Subcutaneous abdominal adipose tissue (tissue), 5 donors: ENCODE results near the gene EYA2.
"Not testable (repeated sequence)": the region's sequence is repeated elsewhere in the genome, so short reads cannot be mapped to it uniquely, and the experiment has no call there.

Source experiments
- H3K27ac ChIP-seq: one replicate; pipeline ENCODE4 v1.7.0; 2013; ENCODE audit warnings: low read depth, mild to moderate bottlenecking, inconsistent platforms, low read length, moderate library complexity
- H3K27me3 ChIP-seq, 5 donors: one replicate each; pipeline ENCODE4 v1.7.0; 2013; ENCODE audit warnings: low read length in 5 of 5, inconsistent platforms in 1 of 5; ENCODE audit not compliant: control insufficient read depth in 5 of 5, insufficient read depth in 4 of 5
- H3K36me3 ChIP-seq, 5 donors: one replicate each; pipeline ENCODE4 v1.7.0; 2013; ENCODE audit warnings: low read length in 5 of 5; ENCODE audit not compliant: control insufficient read depth in 5 of 5, insufficient read depth in 5 of 5
- H3K4me1 ChIP-seq, 5 donors: one replicate each; pipeline ENCODE4 v1.7.0; 2013; ENCODE audit warnings: low read length in 5 of 5, mild to moderate bottlenecking in 3 of 5, moderate library complexity in 1 of 5; ENCODE audit not compliant: control insufficient read depth in 5 of 5, insufficient read depth in 5 of 5
- H3K4me3 ChIP-seq, 5 donors: one replicate each; pipeline ENCODE4 v1.7.0; 2013; ENCODE audit warnings: low read length in 5 of 5, low read depth in 1 of 5
- H3K9ac ChIP-seq, 5 donors: one replicate each; pipeline ENCODE4 v1.7.0; 2013; ENCODE audit warnings: low read length in 5 of 5, mild to moderate bottlenecking in 4 of 5, moderate library complexity in 3 of 5
- H3K9me3 ChIP-seq, 5 donors: one replicate each; pipeline ENCODE4 v1.7.0; 2013; ENCODE audit warnings: low read length in 5 of 5; ENCODE audit not compliant: control insufficient read depth in 5 of 5
- donor health status: healthy.
- donor health status: healthy.
- donor health status: healthy.
- donor health status: healthy.
- donor health status: healthy.

The EYA2 gene

GRCh38 chr20:47191956-47192355, 297.3 kb downstream of the EYA2 start:
- Histone ChIP-seq H3K27ac (no peak overlapping the region), H3K36me3 (peaks cover 0 to 21% (median 0%) of the 10 kb centered on the region in 5 donors), H3K4me3 (no peak overlapping the region), H3K27me3 (peaks cover 0 to 4% (median 0%) of the 10 kb centered on the region in 5 donors), H3K9ac (no peak overlapping the region), H3K4me1 (peaks cover 0 to 14% (median 6%) of the 10 kb centered on the region in 5 donors), H3K9me3 (peaks cover 0 to 4% (median 0%) of the 10 kb centered on the region in 5 donors)

DNA sequence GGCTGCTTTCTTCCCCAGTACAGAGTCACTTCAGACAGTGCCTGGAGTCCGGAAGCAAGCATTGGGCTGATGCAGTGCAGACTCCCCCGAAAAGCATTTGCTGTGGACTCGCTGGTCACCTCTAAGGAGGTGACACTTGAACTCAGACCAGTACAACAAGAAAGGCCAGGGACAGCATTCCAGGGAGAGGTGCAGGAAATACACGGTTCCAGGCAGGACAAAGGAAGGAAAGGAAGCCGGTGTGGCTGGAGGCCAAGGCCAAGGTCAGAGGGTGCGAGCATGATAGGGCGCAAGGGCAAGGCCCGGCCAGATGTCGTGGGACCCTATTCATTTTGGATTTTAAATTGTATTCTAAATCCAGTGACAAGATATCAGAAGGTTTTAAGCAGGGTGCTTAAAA, 300.9 kb downstream of the EYA2 start:
- no peaks in the 10 kb centered on the region for H3K27me3 ChIP-seq
- no peak overlapping the region for H3K4me3 ChIP-seq
- H3K27ac ChIP-seq: no peak overlapping the region
- peaks cover 0 to 14% (median 6%) of the 10 kb centered on the region in 5 donors for H3K4me1 ChIP-seq
- H3K9me3 ChIP-seq: peaks cover 0 to 4% (median 0%) of the 10 kb centered on the region in 5 donors
- H3K36me3 ChIP-seq: no peaks in the 10 kb centered on the region
- no peak overlapping the region for H3K9ac ChIP-seq

GRCh38 chr20:47196091-47197081, 301.7 kb downstream of the EYA2 start:
- no peaks in the 10 kb centered on the region for H3K27me3 ChIP-seq
- no peak overlapping the region for H3K9ac ChIP-seq
- peaks cover 0 to 2% (median 0%) of the 10 kb centered on the region in 5 donors for H3K9me3 ChIP-seq
- peaks cover 0 to 14% (median 6%) of the 10 kb centered on the region in 5 donors for H3K4me1 ChIP-seq
- no peak overlapping the region for H3K27ac ChIP-seq
- no peaks in the 10 kb centered on the region for H3K36me3 ChIP-seq
- H3K4me3 ChIP-seq: no peak overlapping the region

DNA sequence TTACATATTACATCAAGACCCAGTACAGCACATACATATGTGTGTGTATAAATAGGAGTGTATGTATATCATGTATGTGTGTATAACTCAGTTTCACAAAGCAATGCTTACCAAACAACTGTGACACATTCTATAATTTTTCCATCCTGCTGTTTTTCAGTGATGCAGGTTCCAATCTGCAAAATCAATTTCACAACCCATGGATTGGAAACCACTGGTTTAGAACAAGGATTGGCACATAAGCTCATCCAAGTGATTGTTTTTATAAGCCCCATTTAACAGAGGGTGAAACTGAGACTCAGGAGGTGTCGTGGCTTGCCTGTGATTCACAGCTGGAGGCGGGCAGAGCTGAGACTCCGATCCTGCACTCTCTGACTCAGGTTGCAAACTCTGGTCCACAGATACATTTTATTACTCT, 303.6 kb downstream of the EYA2 start:
- Histone ChIP-seq H3K27ac (no peak overlapping the region), H3K9ac (no peak overlapping the region)

DNA sequence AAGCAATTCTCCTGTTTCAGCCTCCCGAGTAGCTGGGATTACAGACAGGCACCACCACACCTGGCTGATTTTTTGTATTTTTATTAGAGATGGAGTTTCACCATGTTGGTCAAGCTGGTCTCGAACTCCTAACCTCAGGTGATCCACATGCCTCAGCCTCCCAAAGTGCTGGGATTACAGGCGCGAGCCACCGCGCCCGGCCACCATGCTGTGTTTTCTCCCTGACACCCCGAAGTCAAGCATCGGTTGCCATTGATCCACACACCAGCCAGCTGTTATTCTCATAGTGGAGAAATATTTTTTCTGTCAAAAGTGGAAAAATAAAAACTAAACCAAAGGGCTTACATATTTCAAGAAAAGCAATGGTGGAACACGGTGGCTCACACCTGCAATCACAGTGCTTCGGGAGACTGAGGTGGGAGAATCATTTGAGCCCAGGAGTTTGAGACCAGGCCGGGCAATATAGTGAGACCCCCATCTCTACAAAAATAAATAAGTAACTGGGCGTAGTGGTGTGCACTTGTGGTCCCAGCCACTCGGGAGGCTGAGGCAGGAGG, 304.4 kb downstream of the EYA2 start:
- Histone ChIP-seq H3K4me1 (peaks cover 0 to 14% (median 6%) of the 10 kb centered on the region in 5 donors), H3K27me3 (no peaks in the 10 kb centered on the region), H3K27ac (no peak overlapping the region), H3K36me3 (no peaks in the 10 kb centered on the region), H3K9ac (no peak overlapping the region), H3K9me3 (no peaks in the 10 kb centered on the region), H3K4me3 (no peak overlapping the region)

More for the DNA sequence above, 303.6 kb downstream of the EYA2 start:
- H3K27me3 ChIP-seq: no peaks in the 10 kb centered on the region
- no peak overlapping the region for H3K4me3 ChIP-seq
- peaks cover 0 to 14% (median 6%) of the 10 kb centered on the region in 5 donors for H3K4me1 ChIP-seq
- no peaks in the 10 kb centered on the region for H3K36me3 ChIP-seq
- H3K9me3 ChIP-seq: no peaks in the 10 kb centered on the region

DNA sequence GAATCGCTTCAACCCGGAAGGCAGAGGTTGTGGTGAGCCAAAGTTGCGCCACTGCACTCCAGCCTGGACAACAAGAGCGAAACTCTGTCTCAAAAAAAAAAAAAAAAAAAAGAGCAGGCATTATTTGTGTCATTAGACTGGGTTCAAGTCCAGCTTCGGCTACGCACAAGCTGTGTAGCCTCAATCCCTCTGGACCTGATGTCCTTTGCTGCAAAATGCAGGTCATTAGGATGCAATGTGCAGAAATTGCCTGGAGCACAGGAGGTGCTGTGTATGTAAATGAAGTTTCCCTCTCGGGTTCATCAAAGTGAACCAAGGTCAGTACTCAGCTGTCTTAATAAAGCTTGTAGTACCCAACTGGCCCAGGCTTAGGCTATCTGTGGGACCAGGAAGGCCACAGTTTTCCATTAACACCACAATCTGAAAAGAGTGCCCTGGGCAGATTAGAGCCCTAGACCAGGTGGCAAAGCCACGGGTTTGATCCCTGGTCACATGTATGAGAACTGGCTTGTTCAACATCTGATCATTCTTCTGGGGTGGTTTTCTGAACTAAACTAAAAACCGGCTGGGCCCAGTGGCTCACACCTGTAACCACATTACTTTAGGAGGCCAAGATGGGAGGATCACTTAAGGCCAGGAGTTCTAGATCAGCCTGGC, 306.6 kb downstream of the EYA2 start:
- no peak overlapping the region for H3K4me3 ChIP-seq
- H3K27ac ChIP-seq: no peak overlapping the region
- H3K4me1 ChIP-seq: peaks cover 0 to 9% (median 6%) of the 10 kb centered on the region in 5 donors
- H3K9ac ChIP-seq: no peak overlapping the region
- no peaks in the 10 kb centered on the region for H3K36me3 ChIP-seq
- no peaks in the 10 kb centered on the region for H3K9me3 ChIP-seq
- H3K27me3 ChIP-seq: no peaks in the 10 kb centered on the region

DNA sequence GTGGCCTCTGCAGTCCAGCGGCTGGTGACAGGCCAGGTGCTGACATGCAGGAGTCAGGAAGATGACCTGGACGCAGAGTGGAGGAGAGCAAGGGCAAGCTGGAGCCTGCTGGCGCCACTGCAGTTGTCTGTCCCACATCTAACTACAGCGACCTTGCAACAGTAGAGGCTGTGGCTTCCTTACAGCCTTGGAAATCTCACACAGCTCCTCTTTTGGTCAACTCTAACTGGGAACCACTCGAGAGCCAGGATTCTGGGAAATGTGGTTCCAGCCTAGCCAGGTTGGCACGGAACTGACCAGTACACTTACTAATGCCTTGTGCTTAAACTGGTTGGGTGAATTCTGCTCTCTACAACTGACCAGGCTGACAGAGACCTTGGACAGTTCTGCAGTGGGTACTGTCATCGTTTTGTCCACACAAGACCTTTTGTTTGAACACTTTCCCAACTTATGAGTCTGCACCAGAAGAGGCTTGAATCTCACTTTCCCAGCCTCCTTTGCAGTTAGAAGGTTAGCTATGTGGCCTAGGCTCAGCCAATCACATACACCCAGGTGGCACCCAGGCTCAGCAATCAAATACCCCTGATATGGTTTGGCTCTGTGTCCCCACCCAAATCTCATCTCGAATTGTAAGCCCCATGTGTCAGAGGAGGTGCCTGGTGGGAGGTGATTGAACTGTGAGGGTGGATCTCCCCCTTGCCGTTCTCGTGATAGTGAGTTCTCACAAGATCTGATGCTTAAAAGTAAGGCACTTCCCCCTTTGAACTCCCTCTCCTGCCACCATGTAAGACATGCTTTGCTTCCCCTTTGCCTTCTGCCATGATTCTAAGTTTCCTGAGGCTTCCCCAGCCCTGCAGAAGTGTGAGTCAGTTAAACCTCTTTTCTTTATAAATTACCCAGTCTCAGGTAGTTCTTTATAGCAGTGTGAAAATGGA, 308.4 kb downstream of the EYA2 start:
- Histone ChIP-seq H3K27ac (no peak overlapping the region), H3K9ac (no peak overlapping the region), H3K4me3 (no peak overlapping the region), H3K36me3 (peaks cover 0 to under 1% (median 0%) of the 10 kb centered on the region in 5 donors), H3K4me1 (peaks cover 0 to 6% (median 4%) of the 10 kb centered on the region in 5 donors), H3K9me3 (no peaks in the 10 kb centered on the region), H3K27me3 (no peaks in the 10 kb centered on the region)

DNA sequence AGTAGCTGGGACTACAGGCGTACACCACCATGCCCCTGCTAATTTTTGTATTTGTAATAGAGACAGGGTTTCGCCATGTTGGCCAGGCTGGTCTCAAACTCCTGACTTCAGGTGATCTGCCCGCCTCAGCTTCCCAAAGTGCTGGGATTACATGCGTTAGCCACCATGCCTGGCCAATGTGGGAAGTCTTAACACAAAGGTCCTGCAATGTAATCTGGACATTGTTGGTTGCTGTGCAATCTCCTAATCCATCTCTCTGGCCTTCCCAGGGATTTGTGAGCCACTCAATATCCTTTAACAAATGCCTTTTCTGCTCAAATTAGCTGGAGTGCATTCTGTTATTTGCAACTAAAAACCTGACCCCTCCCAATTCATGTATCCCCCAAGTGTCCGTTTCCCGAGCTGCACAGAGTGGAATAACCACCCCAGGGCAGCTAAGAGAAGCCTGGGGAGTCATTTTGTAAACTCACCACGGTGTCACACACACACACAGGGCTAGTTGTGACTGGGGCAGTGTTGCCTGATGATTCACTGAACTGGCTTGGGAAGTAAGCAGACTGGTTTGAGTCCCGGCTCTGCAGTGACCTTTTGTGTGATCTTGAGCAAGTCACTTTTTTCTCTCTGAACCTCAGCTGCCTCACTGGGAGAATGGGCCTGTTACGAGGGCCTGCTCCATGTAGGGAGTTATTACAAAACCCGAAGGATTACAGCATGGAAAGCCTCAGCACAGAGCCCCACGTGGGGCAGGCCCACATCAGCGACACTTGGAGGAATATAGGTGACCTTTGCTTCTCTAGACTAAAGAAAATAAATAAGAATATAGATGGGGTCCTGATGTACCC, 309.6 kb downstream of the EYA2 start:
- Histone ChIP-seq H3K27me3 (no peaks in the 10 kb centered on the region), H3K27ac (no peak overlapping the region), H3K9ac (no peak overlapping the region), H3K4me3 (no peak overlapping the region), H3K9me3 (no peaks in the 10 kb centered on the region), H3K4me1 (peaks cover 0 to 6% (median 4%) of the 10 kb centered on the region in 5 donors), H3K36me3 (peaks cover under 1 to 13% (median 8%) of the 10 kb centered on the region in 5 donors)

- not testable (repeated sequence) for H3K4me1 ChIP-seq, H3K27ac ChIP-seq, H3K27me3 ChIP-seq, H3K9ac ChIP-seq, H3K9me3 ChIP-seq, H3K4me3 ChIP-seq
- H3K36me3 ChIP-seq: peaks cover 6 to 18% (median 14%) of the 10 kb centered on the region in 5 donors
Measured at GRCh38 chr20:47204850-47205122, 310.1 kb downstream of the EYA2 start.
